ENCODE results near the gene IFNA16.

DNA sequence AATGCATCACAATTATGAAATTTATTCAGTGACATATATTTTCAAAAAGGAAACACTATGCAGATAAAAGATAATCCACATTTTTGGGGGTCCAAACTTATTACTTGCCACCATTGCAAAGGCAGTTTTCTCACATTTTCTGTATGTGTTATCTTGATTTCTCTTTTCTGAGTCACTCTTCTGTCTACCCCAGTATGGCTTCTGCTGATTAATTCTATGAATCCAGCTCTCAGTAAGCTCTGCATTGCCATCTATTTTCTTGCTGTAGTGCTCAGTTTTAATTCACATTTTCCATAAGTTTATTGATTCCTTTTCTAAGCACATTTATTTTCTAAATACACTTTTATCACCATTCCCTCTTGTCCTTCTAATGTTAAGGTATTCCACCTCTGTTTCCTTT, 11.9 kb downstream of the IFNA16 start:
- TF ChIP-seq, protein P1, sequence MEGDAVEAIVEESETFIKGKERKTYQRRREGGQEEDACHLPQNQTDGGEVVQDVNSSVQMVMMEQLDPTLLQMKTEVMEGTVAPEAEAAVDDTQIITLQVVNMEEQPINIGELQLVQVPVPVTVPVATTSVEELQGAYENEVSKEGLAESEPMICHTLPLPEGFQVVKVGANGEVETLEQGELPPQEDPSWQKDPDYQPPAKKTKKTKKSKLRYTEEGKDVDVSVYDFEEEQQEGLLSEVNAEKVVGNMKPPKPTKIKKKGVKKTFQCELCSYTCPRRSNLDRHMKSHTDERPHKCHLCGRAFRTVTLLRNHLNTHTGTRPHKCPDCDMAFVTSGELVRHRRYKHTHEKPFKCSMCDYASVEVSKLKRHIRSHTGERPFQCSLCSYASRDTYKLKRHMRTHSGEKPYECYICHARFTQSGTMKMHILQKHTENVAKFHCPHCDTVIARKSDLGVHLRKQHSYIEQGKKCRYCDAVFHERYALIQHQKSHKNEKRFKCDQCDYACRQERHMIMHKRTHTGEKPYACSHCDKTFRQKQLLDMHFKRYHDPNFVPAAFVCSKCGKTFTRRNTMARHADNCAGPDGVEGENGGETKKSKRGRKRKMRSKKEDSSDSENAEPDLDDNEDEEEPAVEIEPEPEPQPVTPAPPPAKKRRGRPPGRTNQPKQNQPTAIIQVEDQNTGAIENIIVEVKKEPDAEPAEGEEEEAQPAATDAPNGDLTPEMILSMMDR (IDR thresholded peaks at IDR 0.05; ENCODE audit: low read length) = no peak
- TF ChIP-seq EZH2 (optimal IDR thresholded peaks at IDR 0.05; ENCODE audit: low read depth, low read length) (no peak), EZH2phosphoT487 (IDR thresholded peaks at IDR 0.05; ENCODE audit: low read length) (no peak)
